A673 (cell line): ENCODE measurements around the gene HPN.

Experiments
- EZH2 ChIP-seq: fragments of 200-600 bp; sonication (generic); IDR thresholded peaks from 2 replicates; pipeline ENCODE4 v1.6.1; 2017; ENCODE audit warnings: borderline replicate concordance, low read depth, mild to moderate bottlenecking, mixed read lengths, antibody characterized with exemption, low read length; ENCODE audit not compliant: poor library complexity, severe bottlenecking
- TF ChIP-seq, protein P1 (sequence below): fragments of 300-800, 200-600 bp; sonication (generic); conservative IDR thresholded peaks from 2 replicates; pipeline ENCODE4 v1.5.1; 2017; ENCODE audit warnings: low read depth, mild to moderate bottlenecking, antibody characterized with exemption, low read length, moderate library complexity, mixed read lengths

DNA sequence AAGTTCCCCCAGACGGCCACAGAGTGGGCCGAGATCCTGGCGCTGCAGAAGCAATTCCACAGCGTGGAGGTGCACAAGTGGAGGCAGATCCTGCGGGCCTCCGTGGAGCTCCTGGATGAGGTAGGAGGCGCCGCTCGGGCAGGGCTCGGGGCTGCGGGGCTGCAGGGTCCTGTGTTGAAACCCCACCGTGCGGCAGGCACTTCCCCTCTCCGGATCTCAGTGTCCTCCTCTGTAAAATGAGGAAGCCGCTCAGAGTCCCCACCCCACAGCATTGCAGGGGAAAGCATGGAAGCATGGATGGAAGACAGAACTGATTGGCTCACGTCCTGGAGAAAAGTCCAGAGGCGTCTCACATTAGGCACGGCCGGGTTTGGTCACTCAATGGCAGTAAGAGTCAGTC is 18.1 kb upstream of the HPN start:
- TF ChIP-seq, protein P1, sequence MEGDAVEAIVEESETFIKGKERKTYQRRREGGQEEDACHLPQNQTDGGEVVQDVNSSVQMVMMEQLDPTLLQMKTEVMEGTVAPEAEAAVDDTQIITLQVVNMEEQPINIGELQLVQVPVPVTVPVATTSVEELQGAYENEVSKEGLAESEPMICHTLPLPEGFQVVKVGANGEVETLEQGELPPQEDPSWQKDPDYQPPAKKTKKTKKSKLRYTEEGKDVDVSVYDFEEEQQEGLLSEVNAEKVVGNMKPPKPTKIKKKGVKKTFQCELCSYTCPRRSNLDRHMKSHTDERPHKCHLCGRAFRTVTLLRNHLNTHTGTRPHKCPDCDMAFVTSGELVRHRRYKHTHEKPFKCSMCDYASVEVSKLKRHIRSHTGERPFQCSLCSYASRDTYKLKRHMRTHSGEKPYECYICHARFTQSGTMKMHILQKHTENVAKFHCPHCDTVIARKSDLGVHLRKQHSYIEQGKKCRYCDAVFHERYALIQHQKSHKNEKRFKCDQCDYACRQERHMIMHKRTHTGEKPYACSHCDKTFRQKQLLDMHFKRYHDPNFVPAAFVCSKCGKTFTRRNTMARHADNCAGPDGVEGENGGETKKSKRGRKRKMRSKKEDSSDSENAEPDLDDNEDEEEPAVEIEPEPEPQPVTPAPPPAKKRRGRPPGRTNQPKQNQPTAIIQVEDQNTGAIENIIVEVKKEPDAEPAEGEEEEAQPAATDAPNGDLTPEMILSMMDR, result no peak
- no peak for TF ChIP-seq EZH2
